H1 (cell line): ENCODE measurements around the gene PRDM15. TPM values are rescaled to one million over a fixed set of nuclear protein-coding genes. Genes with fewer than 3 reads are reported as not detected.

ENCODE experiments used
- ASH2L ChIP-seq: fragments of 200-600, 300-600 bp; sonication (generic); IDR thresholded peaks from one replicate; pipeline ENCODE4 v1.7.1; 2017; ENCODE audit warnings: low read length
- CTBP2 ChIP-seq: IDR thresholded peaks from 2 replicates; pipeline ENCODE4 v1.7.0; 2011; ENCODE audit warnings: borderline replicate concordance, mild to moderate bottlenecking, moderate library complexity, mixed read lengths, low read length; ENCODE audit not compliant: insufficient read depth, insufficient read length
- GABPA ChIP-seq: IDR thresholded peaks from 2 replicates; pipeline ENCODE4 v1.6.1; 2011; ENCODE audit warnings: mild to moderate bottlenecking, low read length, moderate library complexity, borderline replicate concordance; ENCODE audit not compliant: insufficient read depth
- KDM4A ChIP-seq: IDR thresholded peaks from one replicate; pipeline ENCODE4 v1.7.1; 2012; ENCODE audit warnings: low read depth, mild to moderate bottlenecking, moderate library complexity, low read length, inconsistent platforms; ENCODE audit not compliant: severe bottlenecking
- POU5F1 ChIP-seq: IDR thresholded peaks from 2 replicates; pipeline ENCODE4 v1.6.1; 2011; ENCODE audit warnings: low read depth, mild to moderate bottlenecking, low read length, moderate library complexity
- RAD21 ChIP-seq, 2 experiments: IDR thresholded peaks in 1 of 2; conservative IDR thresholded peaks in 1 of 2; 2 replicates each; pipeline ENCODE4 v1.6.1; 2011; ENCODE audit warnings: low read depth in 2 of 2, low read length in 2 of 2, improper control_type of control experiment in 1 of 2, inconsistent platforms in 1 of 2, mild to moderate bottlenecking in 1 of 2, moderate library complexity in 1 of 2
- TEAD4 ChIP-seq: IDR thresholded peaks from 2 replicates; pipeline ENCODE4 v1.6.1; 2012; ENCODE audit warnings: low read depth, low read length, inconsistent platforms, mixed read lengths
- USF2 ChIP-seq: IDR thresholded peaks from 2 replicates; pipeline ENCODE4 v1.6.1; 2011; ENCODE audit warnings: low read length, improper control_type of control experiment
- polyA plus RNA-seq, 7 experiments: library from polyadenylated mRNA; depleted of rRNA in 3 of 7; stranded (reverse) in 5 of 7; unstranded in 2 of 7; fragments of >200 nt in 5 of 7; fragments of 200-250 nt in 2 of 7; gene quantifications; 1 replicate in 5 of 7; 2 replicates in 1 of 7; 4 replicates in 1 of 7; pipeline versions ENCODE4 v1.2.1 to v1.2.3, GENCODE V29; 2011 to 2013; ENCODE audit warnings: missing spikeins in 2 of 7, mixed read lengths in 2 of 7
- total RNA-seq: library from RNA; stranded (reverse); fragmentation: NEBNext Ultra II Directional; extraction: Animal tissue kit (Norgen Biotek cat#: 25700); gene quantifications from 2 replicates; pipeline ENCODE4 v1.2.1, GENCODE V29; 2021

The PRDM15 gene
- total and polyA plus RNA-seq, 2 of the 8 experiments (the other 6 are each of a cell fraction or from before 2014, with no cell fraction given) = 9.7 to 10.5 TPM

GRCh38 chr21:41827951-41828883, 50.9 kb downstream of the PRDM15 start (continued):
- TF ChIP-seq KDM4A = no peak
- TF ChIP-seq GABPA = no peak
- no peak for TF ChIP-seq ASH2L
- TF ChIP-seq RAD21 (IDR thresholded peaks at IDR 0.05 in 1 of 2, conservative IDR thresholded peaks at IDR 0.05 in 1 of 2; ENCODE audit: low read depth in 2 of 2, low read length in 2 of 2) = no peak
- TF ChIP-seq USF2 = no peak
- TF ChIP-seq POU5F1 = no peak
- TF ChIP-seq TEAD4 = no peak
- TF ChIP-seq CTBP2 = no peak
